T-cell (primary cell): ENCODE data around the gene PGM2. TPM values are rescaled to one million over a fixed set of nuclear protein-coding genes. Genes with fewer than 3 reads are reported as not detected.

Experiments used
- ATAC-seq, 4 experiments: fragments of 200-7000 bp in 3 of 4; fragments of 150-1000 bp in 1 of 4; cut with Tn5 transposase; replicated peaks in 1 of 4; 1 replicate in 3 of 4; 2 replicates in 1 of 4; pipeline ENCODE4 v1.10.0; 2021; ENCODE audit warnings: moderate library complexity in 3 of 4, mild to moderate bottlenecking in 2 of 4, moderate number of reproducible peaks in 1 of 4
- CTCF ChIA-PET, 2 donors: fragments of 300-600 bp; sonication (Branson Sonifier 250); formaldehyde crosslinking; loops; one replicate each; lab custom pipeline; 2022; ENCODE audit warnings: antibody characterized with exemption in 2 of 2; lab: Charles Lee
- POLR2A ChIA-PET, 2 donors: fragments of 300-600 bp; sonication (Branson Sonifier 250); formaldehyde crosslinking; loops; one replicate each; lab custom pipeline; 2022; ENCODE audit warnings: antibody characterized with exemption in 2 of 2; lab: Charles Lee
- DNase-seq, 35 experiments: peaks; one replicate each; pipeline versions ENCODE4 v3.0.0 to v3.0.0-alpha.2; 2013 to 2023
- H3K27ac ChIP-seq: one replicate; pipeline ENCODE4 v1.5.1; 2013; ENCODE audit warnings: low read length
- H3K27me3 ChIP-seq, 2 experiments: replicated peaks in 1 of 2; 1 replicate in 1 of 2; 2 replicates in 1 of 2; pipeline versions ENCODE4 v1.6.1 to v1.7.0; 2013; ENCODE audit warnings: low read length in 1 of 2, mixed read lengths in 1 of 2; ENCODE audit not compliant: control insufficient read depth in 2 of 2, insufficient read depth in 2 of 2; ENCODE audit errors: extremely low read depth in 1 of 2
- H3K36me3 ChIP-seq, 2 donors: 1 replicate in 1 of 2; 2 replicates in 1 of 2; pipeline versions ENCODE4 v1.6.1 to v1.7.0; 2013; ENCODE audit warnings: low read length in 1 of 2; ENCODE audit not compliant: control insufficient read depth in 2 of 2, insufficient read depth in 1 of 2; ENCODE audit errors: extremely low read depth in 1 of 2
- H3K4me1 ChIP-seq, 2 experiments: 1 replicate in 1 of 2; 2 replicates in 1 of 2; pipeline versions ENCODE4 v1.6.1 to v1.7.0; 2013; ENCODE audit warnings: low read length in 2 of 2, mixed read lengths in 1 of 2; ENCODE audit not compliant: insufficient read depth in 2 of 2, control insufficient read depth in 1 of 2; ENCODE audit errors: extremely low read depth in 1 of 2
- H3K4me3 ChIP-seq, 2 donors: 1 replicate in 1 of 2; 2 replicates in 1 of 2; pipeline versions ENCODE4 v1.5.1 to v1.7.0; 2013; ENCODE audit warnings: mild to moderate bottlenecking in 2 of 2, low read length in 1 of 2, moderate library complexity in 1 of 2; ENCODE audit not compliant: control insufficient read depth in 1 of 2; ENCODE audit errors: extremely low read depth in 1 of 2
- H3K9me3 ChIP-seq: 2 replicates; pipeline ENCODE4 v1.7.0; 2013
- H3K27ac Mint-ChIP-seq, 2 donors: one replicate each; pipeline ENCODE4 v1.8.0; 2020 to 2021; ENCODE audit warnings: mild to moderate bottlenecking in 2 of 2, mixed read lengths in 2 of 2
- H3K27me3 Mint-ChIP-seq, 2 donors: one replicate each; pipeline ENCODE4 v1.8.0; 2021 to 2022; ENCODE audit warnings: mixed read lengths in 2 of 2
- H3K36me3 Mint-ChIP-seq: one replicate; pipeline ENCODE4 v1.8.0; 2021; ENCODE audit warnings: mixed read lengths
- H3K4me1 Mint-ChIP-seq, 3 donors: one replicate each; pipeline ENCODE4 v1.8.0; 2020 to 2022; ENCODE audit warnings: mixed read lengths in 3 of 3, mild to moderate bottlenecking in 1 of 3
- H3K4me3 Mint-ChIP-seq, 3 donors: one replicate each; pipeline ENCODE4 v1.8.0; 2020 to 2022; ENCODE audit warnings: mild to moderate bottlenecking in 3 of 3, mixed read lengths in 3 of 3, moderate library complexity in 3 of 3
- H3K9me3 Mint-ChIP-seq, 3 donors: one replicate each; pipeline ENCODE4 v1.8.0; 2020 to 2022; ENCODE audit warnings: mixed read lengths in 3 of 3
- WGBS: methylation state at CpG from one replicate; pipeline ENCODE4 v1.1.5; 2013; ENCODE audit warnings: missing lambda C conversion rate; ENCODE audit not compliant: insufficient coverage; 5-methylcytosine and 5-hydroxymethylcytosine counted together
- total RNA-seq, 35 experiments: library from RNA in 6 of 35; stranded (reverse) in 6 of 35; fragments of 120-200 nt in 1 of 35; gene quantifications; one replicate each; pipeline versions ENCODE4 v1.2.1 to v1.2.4 and lab custom pipeline; 2013 to 2026

PGM2 gene
- total RNA-seq, 5 donors from 2014 or later (not counting 1 experiment from before 2014, with no cell fraction given) = 13.8 to 18.2 (median 16.6) TPM

DNA sequence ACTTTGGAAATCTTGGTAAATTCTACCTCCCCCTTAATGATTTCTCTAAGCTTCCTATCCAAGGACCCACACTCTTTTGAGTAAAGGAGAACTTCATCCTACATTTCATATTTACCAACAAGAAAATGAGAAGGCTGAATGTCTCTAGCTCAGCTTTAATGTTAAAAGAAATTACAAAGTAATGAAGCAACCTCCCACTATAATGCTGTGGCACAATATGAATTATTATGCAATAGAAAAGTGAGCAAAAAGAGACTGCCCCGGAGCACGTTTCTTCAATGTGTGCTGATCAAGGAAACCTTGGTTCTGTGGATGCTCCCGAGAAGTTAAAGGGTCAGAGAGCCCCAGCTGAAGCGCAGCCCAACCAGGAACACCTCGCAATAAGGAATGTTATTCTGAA, 55.3 kb downstream of the PGM2 start:
- no CpG with 5 or more reads among the region's 5 CpGs for WGBS
- CTCF ChIA-PET = interaction anchor here in 1 of 2 donors (0.6 kb wide), 1 partner anchor 30 kb away, joined by 8 read pairs; no protein-coding TSS in a partner anchor

DNA sequence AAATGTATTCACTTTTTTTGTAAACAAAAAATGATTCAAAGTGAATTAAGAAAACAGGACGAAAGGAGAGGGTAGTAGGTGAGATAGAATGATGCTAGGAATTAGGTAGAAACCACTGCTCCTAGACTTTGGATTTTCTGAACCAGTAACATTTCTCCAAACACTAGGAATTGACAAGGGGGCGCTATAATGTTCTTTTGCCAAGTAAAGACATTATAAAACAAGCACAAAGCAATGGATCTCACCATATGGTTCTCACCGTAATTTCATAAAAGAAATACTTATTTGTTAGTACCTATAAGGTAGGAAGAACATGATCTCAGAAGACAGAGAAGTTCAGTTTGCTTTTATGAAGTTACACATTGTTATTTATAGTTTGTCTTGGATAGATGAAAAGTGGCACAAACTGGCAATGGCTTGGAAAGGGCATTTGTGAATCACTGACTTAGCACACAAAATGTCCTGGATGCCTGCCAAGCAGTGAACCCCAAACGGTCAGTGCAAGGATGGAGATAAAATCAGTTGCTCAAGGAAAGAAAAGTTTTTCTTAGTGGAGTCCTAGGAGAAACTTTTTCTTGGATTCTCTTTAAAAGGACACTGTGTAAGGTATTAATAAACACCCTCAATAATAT, 56.3 kb downstream of the PGM2 start:
- Mint-ChIP-seq H3K4me1 (peaks cover 0 to 3% (median 0%) of the 10 kb centered on the region in 3 donors), H3K36me3 (no peaks in the 10 kb centered on the region), H3K27me3 (peaks cover 0 to 1% of the 10 kb centered on the region in 2 donors), H3K4me3 (no peak overlapping the region), H3K9me3 (no peaks in the 10 kb centered on the region), H3K27ac (no peak overlapping the region)
- Histone ChIP-seq H3K36me3 (no peaks in the 10 kb centered on the region), H3K4me1 (no peaks in the 10 kb centered on the region), H3K27ac (no peak overlapping the region), H3K4me3 (no peak overlapping the region), H3K9me3 (no peaks in the 10 kb centered on the region), H3K27me3 (no peaks in the 10 kb centered on the region)
- ATAC-seq = no peak
- WGBS = no CpG with 5 or more reads among the region's 4 CpGs
- DNase-seq = no peak
- CTCF ChIA-PET = no interaction called here
- POLR2A ChIA-PET = no interaction called here

More for the DNA sequence above, 55.3 kb downstream of the PGM2 start:
- H3K4me1 ChIP-seq = no peaks in the 10 kb centered on the region
- no peaks in the 10 kb centered on the region for H3K36me3 Mint-ChIP-seq
- H3K4me3 Mint-ChIP-seq = no peak overlapping the region
- no peaks in the 10 kb centered on the region for H3K9me3 ChIP-seq
- H3K4me1 Mint-ChIP-seq = peaks cover 0 to 3% (median 0%) of the 10 kb centered on the region in 3 donors
- H3K36me3 ChIP-seq = no peaks in the 10 kb centered on the region
- POLR2A ChIA-PET = no interaction called here
- H3K27ac Mint-ChIP-seq = no peak overlapping the region
- H3K4me3 ChIP-seq = no peak overlapping the region
- H3K9me3 Mint-ChIP-seq = no peaks in the 10 kb centered on the region
- no peak overlapping the region for H3K27ac ChIP-seq
- H3K27me3 Mint-ChIP-seq = peaks cover 0 to 1% of the 10 kb centered on the region in 2 donors
- DNase-seq (no peak), ATAC-seq (no peak)
- H3K27me3 ChIP-seq = no peaks in the 10 kb centered on the region

DNA sequence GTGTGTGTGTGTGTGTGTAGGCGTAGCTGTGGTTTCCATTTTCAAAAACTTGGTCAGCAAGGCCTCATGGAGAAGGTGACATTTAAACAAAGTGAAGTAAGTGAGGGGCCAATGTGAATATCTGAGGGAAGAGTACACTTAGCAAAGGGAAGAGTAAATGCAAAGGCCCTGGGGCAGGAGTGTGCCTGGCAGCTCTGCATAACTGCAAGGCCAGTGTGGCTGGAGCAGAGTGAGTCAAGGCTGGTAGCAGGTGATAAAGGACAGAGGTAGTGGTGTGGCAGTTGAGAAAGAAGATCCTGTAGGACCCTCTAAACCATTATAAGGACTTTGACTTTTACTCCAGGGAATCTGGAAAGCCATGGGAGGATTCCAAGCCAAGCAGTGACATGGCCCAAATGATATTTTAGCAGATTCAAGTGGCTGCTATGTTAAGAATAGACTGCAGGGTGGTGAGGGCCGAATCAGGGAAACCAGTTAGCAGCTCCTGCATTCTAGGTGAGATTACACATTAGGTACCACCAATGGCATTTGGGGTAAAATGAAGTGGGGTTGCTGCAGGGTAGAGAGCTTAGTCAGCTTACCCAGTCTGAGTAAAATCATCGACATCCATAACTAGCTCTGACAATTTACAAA, 58.5 kb downstream of the PGM2 start:
- H3K27me3 ChIP-seq = no peaks in the 10 kb centered on the region
- POLR2A ChIA-PET = no interaction called here
- no peak overlapping the region for H3K27ac ChIP-seq
- no peak overlapping the region for H3K4me3 ChIP-seq
- CTCF ChIA-PET = no interaction called here
- peaks cover 5 to 13% (median 7%) of the 10 kb centered on the region in 3 donors for H3K4me1 Mint-ChIP-seq
- H3K27me3 Mint-ChIP-seq = peaks cover 0 to 1% of the 10 kb centered on the region in 2 donors
- peaks cover 0 to 6% of the 10 kb centered on the region in 2 experiments for H3K4me1 ChIP-seq
- H3K36me3 ChIP-seq = no peaks in the 10 kb centered on the region
- H3K4me3 Mint-ChIP-seq = no peak overlapping the region
- H3K9me3 ChIP-seq = no peaks in the 10 kb centered on the region
- 80% methylated on average over 2 of the region's 3 CpGs for WGBS
- H3K36me3 Mint-ChIP-seq = no peaks in the 10 kb centered on the region
- DNase-seq (no peak), ATAC-seq (no peak)
- no peaks in the 10 kb centered on the region for H3K9me3 Mint-ChIP-seq
- no peak overlapping the region for H3K27ac Mint-ChIP-seq

DNA sequence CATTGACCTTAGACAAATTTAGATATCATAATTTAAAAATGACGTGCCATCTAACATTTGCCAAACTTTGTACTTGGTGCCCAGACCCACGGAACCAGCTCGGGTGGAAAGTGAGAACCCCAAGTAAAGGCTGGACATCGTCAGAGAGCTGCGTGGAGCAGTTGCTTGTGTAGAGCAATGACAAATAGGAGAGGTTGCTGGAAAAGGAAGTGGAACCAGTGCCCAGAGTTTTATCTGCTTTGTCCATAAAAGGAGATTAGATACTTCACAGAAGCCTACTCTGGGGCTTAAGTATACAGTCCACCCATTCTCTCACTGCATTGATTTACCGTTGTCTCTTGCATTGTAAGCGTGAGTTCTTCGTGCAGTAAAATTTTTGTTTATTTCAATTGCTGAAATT, 59.0 kb downstream of the PGM2 start:
- ChIA-PET CTCF (no interaction called here), POLR2A (no interaction called here)
- DNase-seq = no peak
- no peaks in the 10 kb centered on the region for H3K27me3 ChIP-seq
- no peak overlapping the region for H3K4me3 ChIP-seq
- H3K36me3 ChIP-seq = no peaks in the 10 kb centered on the region
- Mint-ChIP-seq H3K27ac (no peak overlapping the region), H3K4me1 (peaks cover 7 to 16% (median 10%) of the 10 kb centered on the region in 3 donors), H3K27me3 (peaks cover 0 to 1% of the 10 kb centered on the region in 2 donors), H3K9me3 (no peaks in the 10 kb centered on the region), H3K36me3 (no peaks in the 10 kb centered on the region), H3K4me3 (no peak overlapping the region)
- ATAC-seq = no peak
- H3K4me1 ChIP-seq = peaks cover 0 to 11% of the 10 kb centered on the region in 2 experiments
- WGBS = no CpG with 5 or more reads among the region's 8 CpGs
- H3K9me3 ChIP-seq = no peaks in the 10 kb centered on the region
- no peak overlapping the region for H3K27ac ChIP-seq

DNA sequence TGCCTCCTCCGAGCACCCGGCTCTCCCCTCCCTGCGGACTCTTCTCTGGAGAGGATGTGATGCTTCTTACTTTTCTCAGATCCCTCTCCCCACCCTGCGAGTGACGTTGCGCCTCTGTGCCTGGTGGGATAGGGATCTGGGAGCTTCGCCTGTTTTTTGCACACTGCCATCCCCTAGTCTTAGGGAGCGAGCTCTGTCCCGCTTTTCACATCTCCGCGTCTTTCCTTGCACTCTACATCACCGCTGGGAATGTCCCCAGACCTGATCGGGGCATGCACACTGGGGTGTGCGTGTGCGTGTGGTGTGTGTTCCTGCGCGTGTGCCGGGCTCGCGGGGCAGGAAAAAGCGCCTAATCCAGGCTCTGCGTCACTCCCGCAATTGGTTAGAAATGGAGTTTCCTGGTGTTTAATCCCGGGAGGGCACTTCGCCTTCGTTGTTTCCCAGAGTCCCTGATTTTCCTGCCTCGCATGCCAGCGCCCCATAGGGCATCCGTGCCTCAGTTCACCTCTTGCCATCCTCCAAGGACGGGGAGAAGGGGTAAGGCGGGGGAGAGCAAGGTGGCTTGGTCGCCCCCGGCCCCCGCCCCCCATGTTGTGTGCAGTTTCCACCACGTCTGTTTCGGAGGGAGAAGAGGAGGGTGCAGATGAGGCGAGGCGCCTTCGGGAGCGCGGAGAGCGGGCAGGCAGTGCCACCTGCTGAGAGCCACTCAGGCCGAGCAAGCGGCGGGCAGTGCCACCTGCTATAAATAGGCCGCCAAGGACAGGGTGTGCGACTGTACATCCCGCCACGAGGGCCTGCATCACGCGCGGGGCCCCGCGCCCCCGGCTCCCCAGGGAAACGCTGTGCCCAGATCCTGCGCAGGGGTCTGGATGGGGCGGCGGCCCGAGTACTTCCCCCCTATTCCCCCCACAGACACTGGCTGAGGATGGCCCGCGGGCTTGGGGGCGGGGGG, 63.6 kb downstream of the PGM2 start:
- no peaks in the 10 kb centered on the region for H3K27me3 ChIP-seq
- H3K4me1 ChIP-seq = peaks cover 13 to 28% of the 10 kb centered on the region in 2 experiments
- 49% methylated on average over 38 of the region's 63 CpGs for WGBS
- H3K27ac Mint-ChIP-seq = peak overlapping the region in 1 of 2 donors; percentile 68
- DNase-seq (peak in 31 of 35 experiments; percentile 2 to 51 (median 14)), ATAC-seq (peak; percentile 17 to 42 (median 25))
- H3K4me3 ChIP-seq = peak overlapping the region; percentile 65 to 75
- no peak overlapping the region for H3K27ac ChIP-seq
- H3K9me3 Mint-ChIP-seq = no peaks in the 10 kb centered on the region
- no peaks in the 10 kb centered on the region for H3K9me3 ChIP-seq
- H3K27me3 Mint-ChIP-seq = no peaks in the 10 kb centered on the region
- POLR2A ChIA-PET = no interaction called here
- peaks cover 32 to 43% (median 41%) of the 10 kb centered on the region in 3 donors for H3K4me1 Mint-ChIP-seq
- H3K36me3 Mint-ChIP-seq = peaks cover 2% of the 10 kb centered on the region
- no peaks in the 10 kb centered on the region for H3K36me3 ChIP-seq
- CTCF ChIA-PET = interaction anchor here in 1 of 2 donors (1.1 kb wide), 1 partner anchor 82 kb away, joined by 3 read pairs; no protein-coding TSS in a partner anchor
- H3K4me3 Mint-ChIP-seq = peak overlapping the region; percentile 77 to 88 (median 87)
